ENCODE results near the gene PEAK1. TPM values are rescaled to one million over a fixed set of nuclear protein-coding genes. Genes with fewer than 3 reads are reported as not detected.

Gene PEAK1
- total and polyA plus RNA-seq, 9 of the 15 experiments (the other 6 are each of a cell fraction or from before 2014, with no cell fraction given): 0.99 to 22.4 (median 10.8) TPM

DNA sequence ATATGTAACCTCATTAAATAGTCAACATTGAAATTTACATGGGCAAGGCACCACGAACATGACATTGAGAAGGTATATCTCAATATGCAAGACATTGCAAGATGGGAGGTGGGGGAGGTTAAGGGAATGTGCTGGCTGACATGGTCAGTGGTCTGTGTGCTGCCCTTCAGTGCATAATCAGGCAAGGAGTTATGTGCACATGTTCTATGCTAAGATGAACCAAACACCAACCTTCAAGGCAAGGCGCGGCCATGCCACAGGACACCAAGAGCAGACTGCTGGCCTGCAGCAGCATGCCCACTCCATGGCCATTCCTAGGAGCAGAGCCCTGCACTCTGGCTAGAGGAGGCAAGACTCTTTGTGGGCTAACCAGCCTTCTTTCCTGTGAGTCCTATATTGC lies 308.1 kb downstream of the PEAK1 start:
- Histone ChIP-seq H3K79me2 (ENCODE audit: control insufficient read depth, insufficient read depth, low read length) (no peaks in the 10 kb centered on the region), H3K4me3 (no peak overlapping the region), H3K9ac (ENCODE audit: insufficient read depth in 1 of 2, low read depth in 2 of 2, low read length in 2 of 2) (no peak overlapping the region), H3K9me1 (ENCODE audit: control insufficient read depth, insufficient read depth, low read length) (no peaks in the 10 kb centered on the region), H3K27ac (ENCODE audit: extremely low read depth, low read depth, low read length) (no peak overlapping the region), H3K27me3 (ENCODE audit: control insufficient read depth in 2 of 2, insufficient read depth in 2 of 2, low read length in 2 of 2) (no peaks in the 10 kb centered on the region), H3K36me3 (ENCODE audit: control insufficient read depth, insufficient read depth, low read length) (peaks cover 13% of the 10 kb centered on the region; the same call in 2 of the 3 replicates), H3K4me2 (ENCODE audit: insufficient read depth, low read length) (no peak overlapping the region), H3K9me3 (replicated peaks; ENCODE audit: control insufficient read depth, insufficient read depth, low read depth, low read length) (no peaks in the 10 kb centered on the region), H2AFZ (ENCODE audit: low read depth, low read length) (no peak overlapping the region), H4K20me1 (replicated peaks; ENCODE audit: control insufficient read depth, insufficient read depth, low read length) (0 out of 2 replicates have a peak, but pooled peaks cover 10% of the 10 kb centered on the region), H3K4me1 (replicated peaks in 1 of 2; ENCODE audit: control insufficient read depth in 2 of 2, insufficient read depth in 2 of 2, low read length in 2 of 2) (no peaks in the 10 kb centered on the region)
- in situ Hi-C loops (cut with MboI): no loop called here
- intact Hi-C loops (cut with micrococcal nuclease): no loop called here
- ATAC-seq: no peak
- POLR2A ChIA-PET: no interaction called here
- DNase-seq (ENCODE audit: extremely low read depth in 1 of 4, low spot score in 3 of 4): no peak
- CTCF ChIA-PET (ENCODE audit: low intra/inter-chr PET ratio): no interaction called here
- no peak for FAIRE-seq
- TF ChIP-seq NFXL1 (CRISPR knock-in tag; IDR thresholded peaks at IDR 0.05) (no peak), FOXK1 (CRISPR knock-in tag; IDR thresholded peaks at IDR 0.05; ENCODE audit: borderline replicate concordance) (no peak), MEIS2 (IDR thresholded peaks at IDR 0.05; ENCODE audit: partially characterized antibody) (no peak), MEF2D (tag; conservative IDR thresholded peaks at IDR 0.05; ENCODE audit: low read depth) (no peak), FOXJ2 (tag; IDR thresholded peaks at IDR 0.05) (no peak), ZBTB8A (IDR thresholded peaks at IDR 0.05; ENCODE audit: partially characterized antibody) (no peak), ZNF12 (CRISPR knock-in tag; IDR thresholded peaks at IDR 0.05) (no peak), TGIF2 (CRISPR knock-in tag; IDR thresholded peaks at IDR 0.05) (no peak), NBN (IDR thresholded peaks at IDR 0.05; ENCODE audit: low read depth) (no peak), NCOA6 (IDR thresholded peaks at IDR 0.05) (no peak), CBX2 (IDR thresholded peaks at IDR 0.05; ENCODE audit: insufficient read depth, low read length, poor library complexity, severe bottlenecking) (no peak), YBX1 (IDR thresholded peaks at IDR 0.05) (no peak), EGR1 (conservative IDR thresholded peaks at IDR 0.05) (no peak), PHTF2 (CRISPR knock-in tag; IDR thresholded peaks at IDR 0.05) (no peak), ZNF354B (CRISPR knock-in tag; IDR thresholded peaks at IDR 0.05) (no peak)
- TF ChIP-seq, protein P1, sequence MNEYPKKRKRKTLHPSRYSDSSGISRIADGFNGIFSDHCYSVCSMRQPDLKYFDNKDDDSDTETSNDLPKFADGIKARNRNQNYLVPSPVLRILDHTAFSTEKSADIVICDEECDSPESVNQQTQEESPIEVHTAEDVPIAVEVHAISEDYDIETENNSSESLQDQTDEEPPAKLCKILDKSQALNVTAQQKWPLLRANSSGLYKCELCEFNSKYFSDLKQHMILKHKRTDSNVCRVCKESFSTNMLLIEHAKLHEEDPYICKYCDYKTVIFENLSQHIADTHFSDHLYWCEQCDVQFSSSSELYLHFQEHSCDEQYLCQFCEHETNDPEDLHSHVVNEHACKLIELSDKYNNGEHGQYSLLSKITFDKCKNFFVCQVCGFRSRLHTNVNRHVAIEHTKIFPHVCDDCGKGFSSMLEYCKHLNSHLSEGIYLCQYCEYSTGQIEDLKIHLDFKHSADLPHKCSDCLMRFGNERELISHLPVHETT (CRISPR knock-in tag; conservative IDR thresholded peaks at IDR 0.05 in 1 of 2, IDR thresholded peaks at IDR 0.05 in 1 of 2): no peak
- 87% methylated on average over 3 of the region's 3 CpGs for WGBS (ENCODE audit: insufficient coverage, low coverage, missing lambda C conversion rate)
- BruUV-seq (replicated peaks): no TSS peak

Measured in K562 (cell line).